ENCODE measurements around the gene SOX6. TPM values are rescaled to one million over a fixed set of nuclear protein-coding genes. Genes with fewer than 3 reads are reported as not detected.
A peak's percentile ranks its signal among the peaks of the same experiment; 100 is the strongest.
"Not testable (repeated sequence)": the region's sequence is repeated elsewhere in the genome, so short reads cannot be mapped to it uniquely, and the experiment has no call there.

SOX6 gene
- total RNA-seq, 1 donor from 2014 or later = 20.2 TPM

DNA sequence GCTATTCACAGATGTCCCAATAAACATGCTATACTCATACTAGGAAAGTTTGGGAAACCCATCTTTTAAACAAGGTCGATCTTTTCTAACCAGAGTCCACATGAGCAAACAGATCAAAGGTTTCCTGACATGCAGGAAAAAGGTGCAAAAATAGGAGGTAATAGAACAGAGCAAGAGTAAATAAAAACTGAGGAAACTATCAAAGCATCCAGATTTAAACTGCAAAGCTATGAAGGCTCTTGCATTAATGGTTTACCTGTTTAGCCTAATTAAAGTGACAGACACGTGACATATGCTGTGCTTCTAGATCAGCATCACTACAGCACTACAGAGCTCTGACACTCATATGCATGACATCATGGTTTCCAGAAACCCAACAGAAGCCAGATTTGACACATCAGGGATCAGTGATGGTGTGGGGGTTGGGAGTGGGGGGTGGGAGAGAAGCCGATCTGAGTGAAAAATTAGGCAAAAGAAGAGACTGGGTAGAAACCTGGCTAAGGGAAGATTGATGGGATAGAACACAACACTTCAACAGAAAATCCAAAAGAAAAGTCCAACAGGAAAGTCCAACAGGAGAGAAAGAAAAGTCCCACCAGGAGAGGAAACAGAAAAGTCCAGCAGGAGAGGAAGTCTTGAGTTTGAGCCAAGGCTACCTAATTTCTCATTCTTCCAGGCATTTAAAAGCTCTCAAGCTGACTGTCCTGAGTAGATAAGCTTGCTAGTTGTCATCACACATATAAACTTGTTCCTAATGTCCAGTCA is 262.3 kb downstream of the SOX6 start:
- no peak for DNase-seq

DNA sequence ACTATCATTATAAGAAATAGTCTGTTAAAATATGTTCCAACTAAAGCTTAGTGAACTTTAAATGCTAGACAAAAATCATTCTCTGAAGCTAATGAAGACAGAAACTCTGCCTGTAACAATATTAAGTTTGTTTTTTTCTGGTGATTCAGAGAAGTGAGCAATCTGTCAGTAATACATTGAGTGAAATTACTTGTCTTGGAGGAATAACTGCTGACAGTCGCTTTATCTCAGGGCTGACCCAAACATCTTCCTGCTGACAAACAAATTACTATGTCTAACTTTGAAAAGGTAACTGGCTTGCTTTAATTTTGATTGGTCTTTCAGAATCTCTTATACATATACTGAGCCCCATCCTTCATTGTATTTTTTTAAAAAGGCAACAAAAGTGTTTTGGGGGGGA is 264.5 kb downstream of the SOX6 start:
- no peak for DNase-seq

GRCh38 chr11:16089481-16089880 is 266.9 kb downstream of the SOX6 start:
- DNase-seq = no peak

- DNase-seq = no peak
These were observed 267.6 kb downstream of the SOX6 start for GRCh38 chr11:16088774-16089173.

DNA sequence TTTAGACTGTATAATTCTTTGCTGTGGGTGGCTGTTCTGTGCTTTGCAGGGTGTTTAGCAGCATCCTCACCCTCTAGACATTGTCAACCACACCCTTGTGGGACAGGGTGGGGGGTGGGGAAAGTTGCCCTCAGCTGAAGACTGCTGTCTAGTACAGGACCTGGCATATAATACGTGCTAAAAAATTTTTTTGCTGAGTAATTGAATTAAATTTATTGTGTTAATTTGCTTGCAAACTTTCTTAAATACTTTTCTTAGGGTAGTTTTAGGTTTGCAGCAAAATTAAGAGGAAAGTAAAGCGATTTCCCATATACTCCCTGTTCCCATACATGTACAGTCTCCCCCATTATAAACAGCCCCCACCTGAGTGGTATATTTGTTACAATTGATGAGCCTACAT is 268.5 kb downstream of the SOX6 start:
- no peak for DNase-seq

DNA sequence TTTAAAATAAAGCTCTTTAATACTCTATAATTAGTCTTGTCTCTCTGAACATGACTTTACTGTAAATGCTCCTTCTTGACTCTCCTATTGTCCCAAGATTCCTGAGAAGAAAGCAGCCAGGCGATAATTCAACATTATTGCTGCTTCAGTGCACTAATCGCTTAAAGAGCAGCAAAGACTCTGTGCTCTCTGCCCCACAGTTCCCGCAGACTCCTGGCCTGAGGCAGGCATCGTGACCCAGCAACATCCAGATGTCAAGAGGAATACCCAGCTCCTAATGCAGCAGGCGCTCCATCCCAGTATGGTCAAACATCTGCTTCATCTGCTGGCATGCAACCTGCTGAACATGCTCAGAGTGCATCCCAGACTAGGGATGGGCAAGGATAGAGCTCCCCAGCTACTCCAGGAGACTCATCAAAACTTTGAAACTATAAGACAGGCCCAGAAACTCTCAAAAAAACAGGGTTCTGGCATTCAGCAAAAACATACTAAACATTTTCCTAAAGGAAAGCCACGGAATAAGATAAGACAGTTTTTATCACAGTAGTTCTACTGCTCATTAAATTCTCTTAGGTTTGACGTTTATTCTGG is 270.0 kb downstream of the SOX6 start:
- DNase-seq = no peak

- DNase-seq = peak; percentile 38
These were observed 274.0 kb downstream of the SOX6 start for GRCh38 chr11:16082095-16083055.

GRCh38 chr11:16081382-16082094 is 274.8 kb downstream of the SOX6 start:
- no peak for DNase-seq

- DNase-seq = no peak
These were observed 275.5 kb downstream of the SOX6 start for GRCh38 chr11:16080688-16081381.

DNA sequence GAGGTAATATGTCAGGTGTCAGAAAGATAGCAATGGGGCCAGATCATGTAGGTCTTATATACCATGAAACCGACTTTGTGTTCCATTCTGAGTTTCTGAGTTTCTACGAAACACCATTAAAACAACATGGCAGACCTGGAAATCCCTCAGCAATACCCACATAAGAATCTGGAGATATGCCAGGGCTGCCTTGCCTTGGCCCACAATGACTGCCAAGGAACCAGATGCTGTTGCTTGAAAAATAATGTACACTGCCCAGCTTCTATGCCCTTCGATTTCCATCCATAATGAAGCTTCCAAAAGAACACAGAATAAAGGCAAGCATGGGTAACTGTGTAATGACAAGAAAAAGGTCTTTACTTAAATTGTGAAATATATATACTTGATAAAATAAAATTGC is 277.4 kb downstream of the SOX6 start:
- no peak for DNase-seq

GRCh38 chr11:16070573-16070972 is 285.8 kb downstream of the SOX6 start:
- no peak for DNase-seq

DNA sequence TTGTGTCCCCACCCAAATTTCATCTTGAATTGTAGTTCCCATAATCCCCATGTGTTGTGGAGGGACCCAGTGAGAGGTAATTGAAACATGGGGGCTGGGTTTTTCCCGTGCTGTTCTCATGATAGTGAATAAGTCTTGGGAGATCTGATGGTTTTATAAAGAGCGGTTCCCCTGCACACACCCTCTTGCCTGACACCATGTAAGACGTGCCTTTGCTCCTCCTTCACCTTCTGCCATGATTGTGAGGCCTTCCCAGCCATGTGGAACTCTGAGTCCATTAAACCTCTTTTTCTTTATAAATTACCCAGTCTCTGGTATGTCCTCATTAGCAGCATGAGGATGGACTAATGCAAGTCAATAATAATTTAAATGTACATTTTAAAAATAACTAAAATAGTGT is 289.1 kb downstream of the SOX6 start:
- DNase-seq = not testable (repeated sequence)

GRCh38 chr11:16059332-16059731 is 297.0 kb downstream of the SOX6 start:
- no peak for DNase-seq

DNA sequence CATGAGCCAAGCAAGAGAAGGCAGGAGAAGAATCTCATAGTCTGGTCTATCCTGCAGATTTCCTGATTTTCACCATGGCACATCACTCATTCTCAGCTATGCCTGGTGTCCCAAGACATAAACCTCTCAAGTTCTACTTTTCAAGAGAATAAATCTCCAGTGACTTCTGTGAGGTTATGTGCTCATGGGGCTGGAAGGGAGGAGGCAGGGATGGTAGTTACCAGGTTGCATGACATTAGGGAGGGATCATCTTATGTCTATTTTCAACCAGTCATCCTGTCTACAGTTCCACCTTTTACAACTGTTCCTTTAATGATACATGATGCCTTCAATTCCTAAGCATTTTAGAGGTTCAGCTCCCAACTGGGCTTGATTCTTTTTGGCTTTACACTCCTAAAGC is 297.7 kb downstream of the SOX6 start:
- DNase-seq = no peak

DNA sequence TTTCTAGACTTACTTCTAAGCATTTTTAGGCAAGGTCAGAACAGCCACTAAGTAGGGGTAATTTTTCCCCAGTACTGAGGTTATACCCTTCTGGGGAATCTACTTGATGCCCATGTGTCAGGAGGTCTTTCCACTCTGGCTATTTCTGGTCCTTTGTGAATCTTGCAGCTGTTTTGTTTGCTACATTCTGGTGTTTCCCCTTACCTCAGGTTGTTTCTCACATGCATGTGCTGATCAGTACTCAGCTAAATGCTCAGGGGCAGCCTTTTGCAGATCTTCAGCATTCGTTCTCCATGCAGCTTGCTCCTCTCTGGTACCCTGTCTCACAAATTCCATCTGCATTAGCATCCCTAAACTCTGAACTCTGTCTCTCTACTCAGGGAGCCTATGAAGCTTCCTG is 303.6 kb downstream of the SOX6 start:
- DNase-seq = no peak

GRCh38 chr11:16049611-16050010 is 306.7 kb downstream of the SOX6 start:
- no peak for DNase-seq

DNA sequence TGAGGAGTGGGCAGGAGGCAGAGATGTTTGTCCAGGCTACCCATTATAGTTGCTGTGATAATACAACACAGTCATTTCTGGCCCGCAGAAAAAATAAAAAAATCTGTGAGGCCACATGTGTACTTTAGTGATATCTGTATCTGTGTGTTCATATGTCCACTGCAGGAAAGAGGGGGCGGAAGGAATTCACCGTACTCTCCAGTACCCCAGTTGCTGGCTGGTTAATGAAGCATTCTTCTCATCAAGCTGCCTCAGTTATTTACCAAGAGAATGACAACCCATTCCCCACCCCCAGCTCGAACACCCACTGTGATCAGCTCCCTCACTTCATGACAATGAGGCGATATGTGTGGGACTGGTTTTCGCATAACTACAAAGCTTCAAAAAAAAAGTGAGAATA is 309.3 kb downstream of the SOX6 start:
- no peak for DNase-seq

DNA sequence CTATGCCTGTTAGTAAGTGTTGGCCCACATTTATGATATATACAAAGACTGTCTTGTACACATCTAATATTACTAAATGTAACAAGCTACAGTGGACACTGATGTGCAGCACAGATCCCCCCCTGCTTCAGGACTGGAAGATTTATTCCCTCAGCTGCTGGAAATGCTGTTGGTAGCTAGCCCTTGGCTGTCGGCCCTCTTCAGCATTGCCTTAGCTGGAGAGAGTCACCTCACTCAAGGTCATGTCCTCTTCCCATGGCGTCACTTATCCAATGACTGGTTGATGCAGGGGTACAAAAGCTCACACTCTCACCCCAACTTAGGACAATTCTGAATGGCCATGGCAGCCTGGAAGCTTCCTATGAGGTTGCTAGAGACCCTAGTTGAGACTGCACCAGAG is 312.7 kb downstream of the SOX6 start:
- DNase-seq = no peak

DNA sequence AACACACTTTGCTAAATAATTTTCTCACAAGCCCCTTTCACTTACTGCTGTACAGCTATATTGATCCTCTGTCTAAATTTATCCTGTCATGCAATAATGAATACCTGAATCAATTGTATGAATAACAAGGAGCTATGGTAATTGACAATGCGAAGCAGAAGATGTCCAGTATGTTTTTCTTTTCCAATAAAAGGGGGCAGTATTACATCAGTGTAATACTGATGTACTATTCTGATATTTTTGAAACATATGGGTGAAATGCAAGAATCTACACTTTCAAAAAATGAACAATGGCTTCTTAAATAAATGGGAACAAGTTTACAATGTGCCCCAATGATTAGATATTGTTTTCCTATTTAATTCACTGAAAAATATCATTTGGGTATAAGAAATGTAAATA is 315.1 kb downstream of the SOX6 start:
- no peak for DNase-seq

DNA sequence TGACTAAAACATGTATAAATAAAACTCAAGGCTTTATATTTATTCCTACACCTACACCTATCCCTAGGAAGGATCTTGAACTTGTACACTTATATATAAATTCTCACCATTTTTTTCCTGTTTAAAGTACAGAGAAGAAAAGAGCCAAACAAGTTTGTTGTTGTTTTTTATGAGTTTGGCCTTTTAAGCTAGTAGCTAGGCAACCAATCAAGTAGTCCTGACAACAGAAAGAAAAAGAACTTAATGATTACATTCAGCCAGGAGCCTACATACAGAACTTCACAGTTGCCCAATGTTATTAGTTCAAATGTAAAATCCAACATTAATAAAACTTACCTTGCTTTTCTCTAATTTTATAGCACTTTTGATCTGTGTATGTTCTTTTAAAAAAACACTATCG is 316.2 kb downstream of the SOX6 start:
- DNase-seq = no peak

DNA sequence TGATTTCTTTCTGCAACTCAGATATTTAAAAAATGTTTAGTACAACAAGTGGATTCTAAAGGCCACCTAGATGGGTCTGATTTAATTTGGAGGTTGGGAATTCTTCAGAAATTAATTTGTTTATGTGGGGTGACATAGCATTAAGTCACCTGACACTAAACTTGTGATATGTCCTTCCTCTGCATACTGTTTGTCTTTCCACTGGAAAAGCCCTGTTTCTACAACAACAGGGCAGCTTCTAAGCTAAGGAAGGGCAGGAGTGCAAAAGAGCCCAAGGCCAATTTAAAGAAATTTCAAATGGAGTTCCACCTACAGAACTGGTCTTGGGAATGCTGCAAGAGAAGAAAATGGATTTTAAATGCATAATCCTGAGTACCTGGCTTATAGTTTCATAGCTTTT is 319.2 kb downstream of the SOX6 start:
- DNase-seq = no peak

- no peak for DNase-seq
These were observed 320.1 kb downstream of the SOX6 start for GRCh38 chr11:16036218-16036617.
